Activated T-helper 17 cell treated with anti-CD3 and anti-CD28 coated beads, Interleukin-2, amount 50 U/mL, for 72 hours (primary cell): ENCODE results near the gene COL4A1. TPM values are rescaled to one million over a fixed set of nuclear protein-coding genes. Genes with fewer than 3 reads are reported as not detected.
A peak's percentile ranks its signal among the peaks of the same experiment; 100 is the strongest.

Experiments used
- ATAC-seq: fragments of 150-1000 bp; cut with Tn5 transposase; replicated peaks from 2 replicates; pipeline ENCODE4 v1.10.0; 2021; ENCODE audit warnings: mild to moderate bottlenecking, moderate library complexity
- H3K27ac Mint-ChIP-seq: one replicate; pipeline ENCODE4 v1.8.0; 2022; ENCODE audit warnings: mixed read lengths
- H3K27me3 Mint-ChIP-seq: one replicate; pipeline ENCODE4 v1.8.0; 2022; ENCODE audit warnings: mixed read lengths
- H3K36me3 Mint-ChIP-seq: one replicate; pipeline ENCODE4 v1.8.0; 2022; ENCODE audit warnings: low read depth, mild to moderate bottlenecking, mixed read lengths
- H3K4me1 Mint-ChIP-seq: one replicate; pipeline ENCODE4 v1.8.0; 2022; ENCODE audit warnings: mixed read lengths
- H3K4me3 Mint-ChIP-seq: one replicate; pipeline ENCODE4 v1.8.0; 2022; ENCODE audit warnings: mild to moderate bottlenecking, mixed read lengths
- H3K9me3 Mint-ChIP-seq: one replicate; pipeline ENCODE4 v1.8.0; 2022; ENCODE audit warnings: mixed read lengths
- total RNA-seq, 2 donors: library from RNA; stranded (reverse); gene quantifications; one replicate each; pipeline ENCODE4 v1.2.3, GENCODE V29; 2022

Gene COL4A1
- total RNA-seq, 2 donors from 2014 or later = not detected

DNA sequence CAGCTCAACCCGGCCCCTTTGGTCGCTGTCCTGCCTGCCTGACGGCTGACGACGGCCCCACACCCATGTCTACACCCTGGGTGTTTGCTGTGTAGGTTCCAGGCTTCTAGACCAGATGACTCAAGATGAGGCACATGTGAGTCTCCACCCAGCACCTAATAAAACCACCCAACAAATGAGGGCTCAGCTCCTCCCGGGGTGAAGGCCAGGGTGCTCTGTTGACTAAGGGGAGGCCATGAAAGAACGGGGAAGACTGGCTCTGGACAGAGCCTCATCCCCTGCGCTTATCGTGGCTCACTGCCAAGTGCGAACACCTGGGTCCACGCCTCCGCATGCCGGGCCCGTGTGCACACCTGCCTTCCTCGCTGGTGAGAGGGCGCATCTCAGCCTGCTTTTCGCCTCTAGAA, 39.7 kb upstream of the COL4A1 start:
- H3K4me3 Mint-ChIP-seq = no peak overlapping the region
- H3K4me1 Mint-ChIP-seq = no peaks in the 10 kb centered on the region
- no peaks in the 10 kb centered on the region for H3K36me3 Mint-ChIP-seq
- no peak for ATAC-seq
- H3K27me3 Mint-ChIP-seq = peaks cover 3% of the 10 kb centered on the region
- no peaks in the 10 kb centered on the region for H3K9me3 Mint-ChIP-seq
- H3K27ac Mint-ChIP-seq = no peak overlapping the region

DNA sequence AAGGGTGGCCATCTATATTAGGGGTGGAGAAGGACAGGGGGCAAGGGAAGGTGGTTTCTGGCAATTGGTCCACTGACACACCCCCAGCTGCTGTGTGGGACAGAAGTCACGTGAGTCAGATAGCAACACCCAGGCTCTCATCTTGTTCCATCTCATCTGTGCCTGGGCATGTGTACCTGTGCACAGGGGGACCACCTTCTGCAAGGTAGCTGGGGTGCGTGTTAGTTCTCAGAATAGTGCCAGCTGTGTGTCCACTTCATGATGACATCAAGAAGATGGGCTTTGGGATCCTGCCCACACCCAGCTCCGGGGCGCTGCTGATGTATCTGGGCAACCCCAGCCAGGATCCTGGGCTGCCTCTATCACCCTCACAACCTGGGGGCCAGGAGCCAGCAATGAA, 38.7 kb upstream of the COL4A1 start:
- H3K4me1 Mint-ChIP-seq = peaks cover 8% of the 10 kb centered on the region
- no peaks in the 10 kb centered on the region for H3K9me3 Mint-ChIP-seq
- H3K27me3 Mint-ChIP-seq = peaks cover 10% of the 10 kb centered on the region
- ATAC-seq = no peak
- no peak overlapping the region for H3K4me3 Mint-ChIP-seq
- no peak overlapping the region for H3K27ac Mint-ChIP-seq
- no peaks in the 10 kb centered on the region for H3K36me3 Mint-ChIP-seq

DNA sequence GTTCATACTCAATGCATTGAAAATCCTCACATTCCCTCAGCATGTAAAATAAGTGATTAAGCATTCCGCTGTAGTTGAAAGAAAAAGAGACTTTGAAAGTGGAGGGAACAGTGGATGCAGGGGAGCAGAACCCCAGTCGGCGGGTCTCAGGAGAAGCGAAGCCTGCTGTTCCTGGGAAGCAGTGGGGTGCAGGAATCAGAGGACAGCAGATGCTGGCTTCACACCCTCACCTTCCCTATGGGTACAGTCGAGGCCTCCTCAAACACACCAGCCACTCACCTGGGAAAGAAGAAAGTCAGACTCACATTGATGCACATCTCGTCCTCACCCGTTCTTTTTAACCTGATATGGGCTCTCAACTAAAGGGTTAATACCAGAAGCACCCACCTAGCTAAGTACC, 38.3 kb upstream of the COL4A1 start:
- no peak for ATAC-seq
- H3K4me3 Mint-ChIP-seq = no peak overlapping the region
- no peak overlapping the region for H3K27ac Mint-ChIP-seq
- H3K4me1 Mint-ChIP-seq = peaks cover 12% of the 10 kb centered on the region
- peaks cover under 1% of the 10 kb centered on the region for H3K36me3 Mint-ChIP-seq
- H3K27me3 Mint-ChIP-seq = peaks cover 14% of the 10 kb centered on the region
- no peaks in the 10 kb centered on the region for H3K9me3 Mint-ChIP-seq

DNA sequence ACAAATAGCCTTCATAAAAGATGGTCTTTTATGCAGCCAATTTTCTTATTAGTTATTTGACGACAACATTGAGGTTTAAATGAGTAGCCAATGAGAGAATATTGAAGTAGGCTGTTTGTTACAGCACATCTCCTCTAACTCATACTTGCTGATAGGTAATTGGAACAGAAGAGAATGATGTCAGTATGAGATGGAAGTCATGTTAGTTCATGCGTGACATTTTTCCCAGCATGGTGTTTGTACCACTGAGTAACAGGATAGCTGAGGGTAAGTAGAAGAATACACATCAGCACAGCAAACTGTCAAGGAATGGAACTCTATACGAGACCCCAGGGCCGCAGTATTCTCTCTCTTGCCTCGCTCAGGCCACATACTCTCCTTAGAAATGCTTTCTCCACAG, 37.4 kb upstream of the COL4A1 start:
- no peak overlapping the region for H3K4me3 Mint-ChIP-seq
- H3K36me3 Mint-ChIP-seq = peaks cover 4% of the 10 kb centered on the region
- H3K4me1 Mint-ChIP-seq = peaks cover 15% of the 10 kb centered on the region
- peaks cover 17% of the 10 kb centered on the region for H3K27me3 Mint-ChIP-seq
- no peaks in the 10 kb centered on the region for H3K9me3 Mint-ChIP-seq
- no peak for ATAC-seq
- no peak overlapping the region for H3K27ac Mint-ChIP-seq

DNA sequence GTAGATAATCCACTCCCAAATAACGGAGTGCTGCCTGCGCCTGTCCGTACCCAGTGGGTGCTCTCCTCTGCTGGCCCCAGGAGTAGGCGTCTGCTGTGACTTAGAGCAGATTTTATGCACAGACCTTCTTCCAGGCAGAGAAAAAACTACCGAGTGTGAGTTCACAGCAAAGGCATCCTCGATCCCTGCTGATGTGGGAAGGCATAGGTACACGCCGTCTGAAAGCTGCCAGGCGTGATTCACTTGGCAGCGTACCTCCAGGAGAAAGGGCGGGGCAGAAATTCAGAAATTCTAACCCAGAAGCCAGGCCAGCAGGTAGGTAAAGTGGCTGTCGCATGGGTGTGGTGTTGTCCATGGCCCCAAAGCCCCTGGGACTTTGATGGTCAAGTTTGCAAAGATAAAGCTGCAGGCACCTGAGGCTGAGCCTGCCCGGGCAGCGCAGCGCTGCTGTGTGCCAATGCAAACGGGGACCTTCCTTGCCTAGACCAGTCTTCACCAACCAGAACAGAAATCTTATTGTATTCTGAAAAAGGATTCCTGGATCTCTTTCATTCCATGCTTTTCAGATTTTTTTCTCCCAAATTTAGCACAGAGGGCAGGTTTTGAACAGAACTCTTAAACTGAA, 36.4 kb upstream of the COL4A1 start:
- Mint-ChIP-seq H3K9me3 (no peaks in the 10 kb centered on the region), H3K27ac (no peak overlapping the region), H3K4me1 (peaks cover 15% of the 10 kb centered on the region), H3K4me3 (no peak overlapping the region), H3K27me3 (peaks cover 21% of the 10 kb centered on the region), H3K36me3 (peaks cover 4% of the 10 kb centered on the region)
- no peak for ATAC-seq

DNA sequence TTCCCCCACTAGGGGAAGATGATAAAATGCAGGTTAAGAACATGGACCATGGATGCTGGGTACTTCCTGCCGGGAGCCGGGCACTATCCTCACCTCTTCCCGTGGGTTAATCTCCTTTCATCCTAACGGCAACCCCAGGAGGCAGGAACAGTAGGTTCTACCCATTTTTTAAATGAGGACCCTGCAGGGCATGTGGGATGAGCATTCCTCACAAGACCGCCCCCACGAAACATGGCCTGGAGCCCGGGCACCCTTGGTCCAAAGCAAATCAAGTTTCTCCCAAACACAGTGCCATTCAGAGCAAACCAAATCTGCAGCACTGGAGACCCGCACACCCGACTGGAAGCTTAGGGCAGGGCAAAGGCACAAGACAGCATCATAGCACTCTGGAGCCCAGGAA, 35.5 kb upstream of the COL4A1 start:
- Mint-ChIP-seq H3K27ac (no peak overlapping the region), H3K27me3 (peaks cover 25% of the 10 kb centered on the region), H3K4me3 (no peak overlapping the region), H3K4me1 (peaks cover 15% of the 10 kb centered on the region), H3K36me3 (peaks cover 4% of the 10 kb centered on the region), H3K9me3 (no peaks in the 10 kb centered on the region)
- no peak for ATAC-seq

DNA sequence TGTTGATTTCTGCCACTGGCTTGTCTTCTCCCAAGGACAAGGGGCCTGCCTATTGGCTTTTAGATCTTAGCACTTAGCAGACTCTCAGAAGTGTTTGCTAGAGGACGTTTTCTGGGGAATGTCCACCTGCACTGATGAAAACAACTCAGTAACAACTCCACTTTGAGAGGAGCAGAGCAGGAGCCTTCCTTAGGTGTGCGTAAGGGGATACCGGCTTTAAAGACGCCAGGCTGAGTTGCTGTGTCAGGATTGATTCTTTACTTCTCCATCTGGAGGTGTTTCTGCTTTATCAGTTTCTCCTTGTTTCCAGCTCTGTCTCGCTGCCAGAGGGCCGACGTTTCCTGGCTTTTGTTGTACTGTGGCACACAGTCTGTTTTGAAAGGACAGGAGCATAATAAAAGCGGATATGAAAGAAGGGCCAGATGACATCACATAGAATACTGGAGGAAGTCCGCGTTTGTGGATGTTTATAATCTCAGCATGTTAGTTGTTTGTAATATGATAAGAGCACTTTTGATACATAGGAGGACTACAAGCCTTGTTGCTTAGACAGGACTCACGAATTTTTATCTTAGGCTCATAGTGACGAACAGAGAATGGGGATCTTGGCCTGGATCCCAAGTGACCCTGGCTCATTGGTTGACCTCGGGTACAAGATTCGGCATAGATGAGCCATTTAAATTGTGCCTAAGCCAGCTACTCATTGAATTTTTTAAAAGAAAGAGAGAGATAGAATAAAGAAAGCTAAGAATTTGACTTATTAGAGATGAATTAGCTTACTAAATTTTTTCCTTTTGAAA, 34.7 kb upstream of the COL4A1 start:
- peaks cover 4% of the 10 kb centered on the region for H3K36me3 Mint-ChIP-seq
- peaks cover 15% of the 10 kb centered on the region for H3K4me1 Mint-ChIP-seq
- H3K27me3 Mint-ChIP-seq = peaks cover 25% of the 10 kb centered on the region
- no peak for ATAC-seq
- H3K4me3 Mint-ChIP-seq = peak overlapping the region; percentile 69
- peak overlapping the region; percentile 83 for H3K27ac Mint-ChIP-seq
- H3K9me3 Mint-ChIP-seq = no peaks in the 10 kb centered on the region

DNA sequence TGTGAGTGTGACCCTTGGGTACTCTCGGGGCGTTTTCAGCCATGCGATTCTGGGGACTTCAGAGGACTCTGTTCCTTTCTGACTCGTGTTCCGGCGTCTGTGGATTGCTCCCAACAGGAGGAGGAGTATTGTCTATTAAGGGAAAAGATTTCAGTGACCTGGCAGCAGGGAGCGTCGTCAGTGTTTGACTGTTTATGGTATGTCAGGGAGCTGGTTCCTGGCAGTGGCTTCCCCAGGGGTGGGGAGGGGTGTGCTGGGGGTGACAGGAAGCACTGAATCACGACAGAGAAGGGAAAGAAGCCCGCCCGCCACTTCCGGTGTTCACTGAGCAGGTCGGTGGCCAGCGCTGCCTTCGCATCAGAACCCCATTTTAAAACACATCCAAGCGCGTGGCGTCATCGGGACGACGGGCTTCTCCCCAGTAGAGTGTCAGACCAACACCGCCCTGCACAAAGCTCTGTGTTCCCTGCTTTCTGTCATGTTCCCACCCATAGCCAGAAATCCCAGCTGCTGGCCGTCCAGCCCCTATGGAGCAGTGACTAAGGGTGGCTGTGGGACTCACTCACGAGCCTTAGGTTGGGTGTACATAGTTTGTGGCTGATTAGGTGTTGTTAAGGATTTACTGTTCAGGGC, 34.0 kb upstream of the COL4A1 start:
- Mint-ChIP-seq H3K27ac (peak overlapping the region; percentile 83), H3K9me3 (no peaks in the 10 kb centered on the region), H3K36me3 (peaks cover 4% of the 10 kb centered on the region), H3K4me3 (peak overlapping the region; percentile 69), H3K27me3 (peaks cover 28% of the 10 kb centered on the region), H3K4me1 (peaks cover 15% of the 10 kb centered on the region)
- peak; percentile 90 for ATAC-seq

DNA sequence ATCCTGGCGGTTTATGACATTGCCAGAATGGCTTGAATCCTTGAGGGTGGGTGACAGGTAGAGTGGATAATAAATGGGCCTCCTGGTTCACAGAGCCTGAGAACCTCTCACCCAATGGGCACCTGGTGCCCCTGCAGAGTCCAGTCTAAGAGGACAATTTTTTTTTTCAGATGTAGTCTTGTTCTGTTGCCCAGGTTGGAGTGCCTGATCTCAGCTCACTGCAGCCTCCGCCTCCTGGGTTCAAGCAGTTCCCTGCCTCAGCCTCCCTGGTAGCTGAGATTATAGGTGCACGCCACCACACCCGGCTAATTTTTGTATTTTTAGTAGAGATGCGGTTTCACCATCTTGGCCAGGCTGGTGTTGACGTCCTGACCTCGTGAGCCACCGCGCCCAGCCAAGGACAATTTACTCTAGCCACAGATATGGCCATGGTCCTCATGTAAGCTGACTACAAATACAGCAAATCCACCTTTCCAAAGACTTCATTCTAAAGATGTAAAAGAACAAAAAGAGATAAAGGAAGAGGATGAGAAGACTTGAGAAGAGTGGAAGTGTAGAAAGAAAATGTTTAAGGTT, 33.1 kb upstream of the COL4A1 start:
- peaks cover 4% of the 10 kb centered on the region for H3K36me3 Mint-ChIP-seq
- peaks cover 15% of the 10 kb centered on the region for H3K4me1 Mint-ChIP-seq
- H3K27me3 Mint-ChIP-seq = peaks cover 28% of the 10 kb centered on the region
- H3K27ac Mint-ChIP-seq = peak overlapping the region; percentile 83
- H3K9me3 Mint-ChIP-seq = peaks cover 3% of the 10 kb centered on the region
- no peak for ATAC-seq
- peak overlapping the region; percentile 69 for H3K4me3 Mint-ChIP-seq

DNA sequence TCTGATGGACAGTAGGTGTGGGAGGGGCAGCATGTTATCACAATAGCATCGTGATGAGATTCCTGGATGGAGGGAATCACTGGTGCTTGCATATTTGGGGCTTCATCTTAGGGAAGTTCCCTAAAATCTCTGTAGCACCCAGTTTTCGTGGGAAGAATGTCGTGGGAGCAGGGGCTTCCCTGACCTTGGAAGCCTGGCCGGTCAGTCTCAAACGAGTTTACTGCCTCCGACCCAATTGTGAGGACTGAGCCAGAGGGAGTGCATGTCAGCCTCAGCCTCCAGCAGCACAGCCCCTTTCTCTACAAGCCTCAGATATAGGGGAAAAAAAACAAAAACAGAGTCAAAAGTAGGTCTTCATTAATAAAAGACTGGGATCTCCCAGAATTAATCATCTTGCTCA, 32.3 kb upstream of the COL4A1 start:
- ATAC-seq = no peak
- Mint-ChIP-seq H3K27me3 (peaks cover 32% of the 10 kb centered on the region), H3K4me1 (peaks cover 15% of the 10 kb centered on the region), H3K36me3 (peaks cover 4% of the 10 kb centered on the region), H3K4me3 (no peak overlapping the region), H3K27ac (no peak overlapping the region), H3K9me3 (peaks cover 3% of the 10 kb centered on the region)

DNA sequence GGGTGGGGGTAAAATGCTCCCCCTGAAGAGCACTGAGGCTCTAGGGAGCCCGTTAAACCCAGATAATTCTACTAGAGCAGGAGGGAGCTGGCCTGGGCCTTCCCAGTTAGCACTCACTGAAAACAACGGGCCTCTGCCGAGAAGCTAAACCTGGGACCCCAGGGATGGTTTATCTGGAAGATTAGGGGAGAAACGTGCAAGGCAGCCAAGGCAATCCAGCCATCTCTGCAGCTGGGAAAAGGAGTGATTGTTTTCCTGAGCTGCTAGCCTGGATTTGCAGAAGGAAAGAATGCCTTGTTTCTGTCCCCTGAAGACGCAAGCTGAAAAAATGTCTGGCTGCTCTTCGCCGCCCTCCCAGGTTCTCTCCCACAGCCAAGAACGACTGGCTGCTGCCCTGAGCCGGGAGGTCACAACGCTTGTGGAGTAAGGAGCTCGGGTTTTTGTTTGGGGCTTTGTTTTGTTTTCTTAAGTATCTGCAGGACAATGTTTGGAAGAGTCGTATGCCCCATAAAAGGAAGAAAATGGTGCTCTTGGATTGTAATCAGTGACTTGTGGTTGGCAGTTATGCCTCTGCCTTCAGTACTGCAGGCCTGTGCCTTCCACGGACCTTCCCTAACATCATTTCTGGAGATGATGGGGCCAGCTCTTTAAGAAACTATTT, 31.6 kb upstream of the COL4A1 start:
- Mint-ChIP-seq H3K9me3 (peaks cover 3% of the 10 kb centered on the region), H3K27me3 (peaks cover 33% of the 10 kb centered on the region), H3K36me3 (peaks cover 4% of the 10 kb centered on the region), H3K27ac (no peak overlapping the region), H3K4me1 (peaks cover 15% of the 10 kb centered on the region), H3K4me3 (no peak overlapping the region)
- no peak for ATAC-seq

DNA sequence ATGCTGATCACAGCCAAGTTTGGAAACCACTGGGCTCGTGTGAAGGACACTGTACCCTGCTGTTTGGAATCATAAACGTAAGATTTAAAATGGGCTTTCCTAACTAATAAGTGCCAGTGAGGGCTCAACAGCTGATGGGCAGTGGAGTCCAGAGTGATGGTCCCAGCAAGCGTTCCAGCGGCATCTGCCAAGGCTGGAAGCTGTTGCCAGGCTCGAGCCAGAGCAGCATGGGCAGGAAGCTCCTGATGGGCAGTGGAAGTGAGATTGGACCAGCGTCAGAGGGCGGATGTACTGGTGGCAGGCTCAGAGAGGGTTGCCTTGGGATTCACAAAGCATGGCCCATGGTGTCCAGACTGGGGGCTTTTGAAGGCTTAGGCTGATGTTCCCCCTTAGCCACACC, 30.3 kb upstream of the COL4A1 start:
- peaks cover 38% of the 10 kb centered on the region for H3K27me3 Mint-ChIP-seq
- peaks cover 4% of the 10 kb centered on the region for H3K36me3 Mint-ChIP-seq
- ATAC-seq = no peak
- H3K27ac Mint-ChIP-seq = no peak overlapping the region
- H3K4me1 Mint-ChIP-seq = peaks cover 15% of the 10 kb centered on the region
- H3K4me3 Mint-ChIP-seq = no peak overlapping the region
- H3K9me3 Mint-ChIP-seq = peaks cover 6% of the 10 kb centered on the region

DNA sequence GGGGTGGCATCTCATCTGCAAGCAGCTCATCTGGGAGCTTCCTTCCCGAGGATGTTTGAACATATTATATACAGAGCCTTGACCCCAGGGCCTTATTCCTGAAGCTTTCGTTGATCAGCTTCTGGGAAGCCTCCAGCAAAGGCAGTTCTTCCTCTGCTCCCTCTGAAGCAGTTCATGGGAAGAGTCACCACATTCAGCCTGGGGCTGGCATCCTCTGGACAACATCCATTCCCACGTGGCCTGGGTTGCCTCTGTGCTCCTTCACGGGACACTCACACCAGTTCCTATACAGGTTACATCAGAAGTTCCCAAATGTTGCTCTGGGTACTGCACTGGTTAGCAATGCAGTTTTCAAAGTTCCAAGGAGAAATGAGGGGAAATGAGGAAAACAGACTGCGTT, 29.7 kb upstream of the COL4A1 start:
- Mint-ChIP-seq H3K9me3 (peaks cover 6% of the 10 kb centered on the region), H3K27me3 (peaks cover 37% of the 10 kb centered on the region), H3K27ac (no peak overlapping the region), H3K36me3 (peaks cover 4% of the 10 kb centered on the region), H3K4me1 (peaks cover 15% of the 10 kb centered on the region), H3K4me3 (no peak overlapping the region)
- no peak for ATAC-seq

DNA sequence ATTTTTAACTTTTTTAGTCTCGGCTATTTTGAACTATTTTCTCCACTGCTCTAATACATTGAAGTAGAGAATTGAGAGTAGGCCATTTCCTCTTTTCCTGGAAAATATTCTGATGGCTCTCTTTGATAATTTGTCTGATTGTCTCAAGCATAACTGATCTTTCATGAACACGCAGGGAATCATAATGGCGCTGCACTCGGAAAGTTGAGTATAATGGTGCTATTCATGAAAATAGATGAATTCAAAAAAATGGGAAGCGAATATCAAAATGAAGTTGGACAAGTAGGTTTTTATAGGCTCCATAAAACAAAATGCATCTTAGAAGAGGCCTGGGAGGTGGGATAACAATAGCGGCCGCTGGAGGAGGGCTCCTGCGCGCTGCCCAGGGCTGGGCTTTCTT, 29.2 kb upstream of the COL4A1 start:
- Mint-ChIP-seq H3K9me3 (peaks cover 6% of the 10 kb centered on the region), H3K27ac (no peak overlapping the region), H3K4me3 (no peak overlapping the region), H3K27me3 (peaks cover 35% of the 10 kb centered on the region), H3K4me1 (peaks cover 11% of the 10 kb centered on the region), H3K36me3 (peaks cover 4% of the 10 kb centered on the region)
- ATAC-seq = no peak
